ENCODE data around the gene MACC1. TPM values are rescaled to one million over a fixed set of nuclear protein-coding genes. Genes with fewer than 3 reads are reported as not detected.
"Not testable (repeated sequence)": the region's sequence is repeated elsewhere in the genome, so short reads cannot be mapped to it uniquely, and the experiment has no call there.

The MACC1 gene
- total RNA-seq, 1 donor from 2014 or later, result 12.0 TPM

GRCh38 chr7:20191391-20191869, 25.8 kb downstream of the MACC1 start:
- no peak for TF ChIP-seq CTCF (IDR thresholded peaks at IDR 0.05; ENCODE audit: unreplicated experiment)
- no peak overlapping the region for H3K4me3 Mint-ChIP-seq
- H3K27me3 Mint-ChIP-seq (ENCODE audit: low read depth), result no peaks in the 10 kb centered on the region
- no peak overlapping the region for H3K27ac Mint-ChIP-seq
- no peak for DNase-seq (ENCODE audit: low spot score in 2 of 2, unreplicated experiment in 2 of 2)
- H3K4me1 Mint-ChIP-seq, result peaks cover 19% of the 10 kb centered on the region
- H3K9me3 Mint-ChIP-seq, result peaks cover 13% of the 10 kb centered on the region
- peaks cover 6% of the 10 kb centered on the region for H3K36me3 Mint-ChIP-seq

- no peak for TF ChIP-seq CTCF (IDR thresholded peaks at IDR 0.05; ENCODE audit: unreplicated experiment)
- DNase-seq (ENCODE audit: low spot score in 2 of 2, unreplicated experiment in 2 of 2), result no peak
- Mint-ChIP-seq H3K4me3 (no peak overlapping the region), H3K36me3 (peaks cover 6% of the 10 kb centered on the region), H3K9me3 (peaks cover 13% of the 10 kb centered on the region), H3K4me1 (peaks cover 18% of the 10 kb centered on the region), H3K27me3 (ENCODE audit: low read depth) (no peaks in the 10 kb centered on the region), H3K27ac (no peak overlapping the region)
Observed at GRCh38 chr7:20190560-20191390, 26.4 kb downstream of the MACC1 start.

GRCh38 chr7:20189852-20190251, 27.3 kb downstream of the MACC1 start:
- H3K27ac Mint-ChIP-seq, result no peak overlapping the region
- H3K4me1 Mint-ChIP-seq, result peaks cover 9% of the 10 kb centered on the region
- no peak for TF ChIP-seq CTCF (IDR thresholded peaks at IDR 0.05; ENCODE audit: unreplicated experiment)
- H3K27me3 Mint-ChIP-seq (ENCODE audit: low read depth), result no peaks in the 10 kb centered on the region
- peaks cover 6% of the 10 kb centered on the region for H3K36me3 Mint-ChIP-seq
- no peak overlapping the region for H3K4me3 Mint-ChIP-seq
- no peak for DNase-seq (ENCODE audit: low spot score in 2 of 2, unreplicated experiment in 2 of 2)
- peaks cover 13% of the 10 kb centered on the region for H3K9me3 Mint-ChIP-seq

GRCh38 chr7:20188567-20188966, 28.6 kb downstream of the MACC1 start:
- Mint-ChIP-seq H3K4me3 (no peak overlapping the region), H3K27me3 (ENCODE audit: low read depth) (no peaks in the 10 kb centered on the region), H3K27ac (no peak overlapping the region), H3K36me3 (peaks cover 6% of the 10 kb centered on the region), H3K4me1 (peaks cover 4% of the 10 kb centered on the region), H3K9me3 (peaks cover 13% of the 10 kb centered on the region)
- no peak for TF ChIP-seq CTCF (IDR thresholded peaks at IDR 0.05; ENCODE audit: unreplicated experiment)
- no peak for DNase-seq (ENCODE audit: low spot score in 2 of 2, unreplicated experiment in 2 of 2)

- H3K9me3 Mint-ChIP-seq, result peaks cover 13% of the 10 kb centered on the region
- H3K27me3 Mint-ChIP-seq (ENCODE audit: low read depth); H3K4me1 Mint-ChIP-seq; H3K27ac Mint-ChIP-seq; H3K4me3 Mint-ChIP-seq; DNase-seq (ENCODE audit: low spot score in 2 of 2, unreplicated experiment in 2 of 2); H3K36me3 Mint-ChIP-seq: not testable (repeated sequence)
Observed at GRCh38 chr7:20187850-20188249, 29.3 kb downstream of the MACC1 start.

- H3K4me3 Mint-ChIP-seq, result no peak overlapping the region
- no peak for TF ChIP-seq CTCF (IDR thresholded peaks at IDR 0.05; ENCODE audit: unreplicated experiment)
- H3K27me3 Mint-ChIP-seq (ENCODE audit: low read depth), result no peaks in the 10 kb centered on the region
- peaks cover 6% of the 10 kb centered on the region for H3K36me3 Mint-ChIP-seq
- H3K27ac Mint-ChIP-seq, result no peak overlapping the region
- peaks cover 13% of the 10 kb centered on the region for H3K9me3 Mint-ChIP-seq
- H3K4me1 Mint-ChIP-seq, result peaks cover 2% of the 10 kb centered on the region
- DNase-seq (ENCODE audit: low spot score in 2 of 2, unreplicated experiment in 2 of 2), result no peak
Observed at GRCh38 chr7:20185988-20186387, 31.2 kb downstream of the MACC1 start.
